IPS-18c (cell line): ENCODE results near the gene CTRL.

Source experiments
- H3K4me3 ChIP-seq: 2 replicates; pipeline ENCODE4 v1.7.0; 2013; ENCODE audit warnings: low read depth, mild to moderate bottlenecking, low read length, moderate library complexity; ENCODE audit not compliant: insufficient read depth
- H3K9me3 ChIP-seq: one replicate; pipeline ENCODE4 v1.6.1; 2013; ENCODE audit warnings: mild to moderate bottlenecking, low read length, moderate library complexity; ENCODE audit not compliant: control insufficient read depth, insufficient read depth

CTRL gene

GRCh38 chr16:67965668-67966548, 34.2 kb upstream of the CTRL start:
- Histone ChIP-seq H3K9me3 (no peaks in the 10 kb centered on the region), H3K4me3 (no peak overlapping the region)

GRCh38 chr16:67964477-67965131, 32.9 kb upstream of the CTRL start:
- Histone ChIP-seq H3K4me3 (no peak overlapping the region), H3K9me3 (no peaks in the 10 kb centered on the region)

GRCh38 chr16:67963662-67964321, 32.1 kb upstream of the CTRL start:
- Histone ChIP-seq H3K9me3 (no peaks in the 10 kb centered on the region), H3K4me3 (no peak overlapping the region; the same call in 1 of the 2 replicates)

- Histone ChIP-seq H3K4me3 (no peak overlapping the region; the same call in 1 of the 2 replicates), H3K9me3 (no peaks in the 10 kb centered on the region)
Measured at GRCh38 chr16:67963292-67963661, 31.6 kb upstream of the CTRL start.

GRCh38 chr16:67962135-67962534, 30.5 kb upstream of the CTRL start:
- Histone ChIP-seq H3K9me3 (no peaks in the 10 kb centered on the region), H3K4me3 (no peak overlapping the region)

GRCh38 chr16:67961551-67961957, 29.9 kb upstream of the CTRL start:
- H3K9me3 ChIP-seq = no peaks in the 10 kb centered on the region
- no peak overlapping the region for H3K4me3 ChIP-seq

GRCh38 chr16:67959536-67960329, 28.1 kb upstream of the CTRL start:
- no peaks in the 10 kb centered on the region for H3K9me3 ChIP-seq
- H3K4me3 ChIP-seq = no peak overlapping the region

- Histone ChIP-seq H3K4me3 (no peak overlapping the region), H3K9me3 (no peaks in the 10 kb centered on the region)
Measured at GRCh38 chr16:67957622-67958021, 26.0 kb upstream of the CTRL start.

- H3K4me3 ChIP-seq = no peak overlapping the region
- no peaks in the 10 kb centered on the region for H3K9me3 ChIP-seq
Measured at GRCh38 chr16:67954421-67955196, 22.9 kb upstream of the CTRL start.

- no peak overlapping the region for H3K4me3 ChIP-seq
Measured at GRCh38 chr16:67953641-67954375, 22.1 kb upstream of the CTRL start.

GRCh38 chr16:67951485-67951884, 19.8 kb upstream of the CTRL start:
- Histone ChIP-seq H3K4me3 (no peak overlapping the region), H3K9me3 (no peaks in the 10 kb centered on the region)

More at GRCh38 chr16:67953641-67954375, 22.1 kb upstream of the CTRL start:
- no peaks in the 10 kb centered on the region for H3K9me3 ChIP-seq

- H3K9me3 ChIP-seq = no peaks in the 10 kb centered on the region
- H3K4me3 ChIP-seq = no peak overlapping the region
Measured at GRCh38 chr16:67950335-67950843, 18.7 kb upstream of the CTRL start.

- Histone ChIP-seq H3K4me3 (no peak overlapping the region), H3K9me3 (no peaks in the 10 kb centered on the region)
Measured at GRCh38 chr16:67949645-67950044, 18.0 kb upstream of the CTRL start.

- Histone ChIP-seq H3K9me3 (no peaks in the 10 kb centered on the region), H3K4me3 (no peak overlapping the region)
Measured at GRCh38 chr16:67948015-67948414, 16.4 kb upstream of the CTRL start.

GRCh38 chr16:67946966-67947558, 15.4 kb upstream of the CTRL start:
- no peak overlapping the region for H3K4me3 ChIP-seq
- H3K9me3 ChIP-seq = no peaks in the 10 kb centered on the region
